Transverse colon (tissue), 4 donors: ENCODE results near the gene STON2. TPM values are rescaled to one million over a fixed set of nuclear protein-coding genes. Genes with fewer than 3 reads are reported as not detected.
A peak's percentile ranks its signal among the peaks of the same experiment; 100 is the strongest.

Source experiments
- DNase-seq: peaks from one replicate; pipeline ENCODE4 v3.0.0-alpha.2; 2019
- H3K27ac ChIP-seq, 4 donors: fragments of 200-600 bp; sonication (generic); 2 replicates each; pipeline ENCODE4 v1.5.1; 2016 to 2018; ENCODE audit warnings: inconsistent platforms in 4 of 4
- H3K27me3 ChIP-seq: fragments of 200-600 bp; sonication (generic); 2 replicates; pipeline ENCODE4 v1.5.1; 2017; ENCODE audit warnings: inconsistent platforms
- H3K36me3 ChIP-seq, 4 donors: fragments of 200-600 bp; sonication (generic); 2 replicates each; pipeline ENCODE4 v1.5.1; 2017 to 2019; ENCODE audit warnings: inconsistent platforms in 4 of 4
- H3K4me1 ChIP-seq, 4 donors: fragments of 200-600 bp; sonication (generic); 2 replicates each; pipeline ENCODE4 v1.5.1; 2017 to 2020; ENCODE audit warnings: inconsistent platforms in 4 of 4
- H3K4me3 ChIP-seq, 4 donors: fragments of 200-600 bp; sonication (generic); 1 replicate in 1 of 4; 2 replicates in 3 of 4; pipeline versions ENCODE4 v1.5.1 to v1.6.1; 2017 to 2019; ENCODE audit warnings: inconsistent platforms in 4 of 4
- H3K9me3 ChIP-seq, 2 donors: fragments of 200-600 bp; sonication (generic); 2 replicates each; pipeline ENCODE4 v1.5.1; 2017 to 2019; ENCODE audit warnings: inconsistent platforms in 2 of 2
- CTCF ChIP-seq, 5 experiments: fragments of 200-600 bp in 3 of 5; fragments of 450-650 bp in 2 of 5; sonication (generic) in 3 of 5; IDR thresholded peaks; 1 replicate in 2 of 5; 2 replicates in 3 of 5; pipeline ENCODE4 v1.5.1; 2016 to 2017; ENCODE audit warnings: antibody characterized with exemption in 5 of 5, inconsistent platforms in 3 of 5, mild to moderate bottlenecking in 2 of 5, moderate library complexity in 1 of 5
- EP300 ChIP-seq: sonication (generic); formaldehyde crosslinking; IDR thresholded peaks from one replicate; pipeline ENCODE4 v1.6.1; 2017; ENCODE audit warnings: antibody characterized with exemption, low read depth
- POLR2A ChIP-seq: fragments of 450-650 bp; IDR thresholded peaks from one replicate; pipeline ENCODE4 v1.6.1; 2016; ENCODE audit warnings: antibody characterized with exemption, mild to moderate bottlenecking, moderate library complexity
- POLR2AphosphoS5 ChIP-seq, 3 donors: sonication (generic); formaldehyde crosslinking; IDR thresholded peaks; one replicate each; pipeline ENCODE4 v1.6.1; 2016; ENCODE audit warnings: antibody characterized with exemption in 3 of 3
- WGBS, 2 donors: methylation state at CpG; one replicate each; pipeline ENCODE4 v1.1.5; 2018; ENCODE audit warnings: low coverage in 1 of 2; 5-methylcytosine and 5-hydroxymethylcytosine counted together
- in situ Hi-C, 4 donors: fragments of 200-750 bp; cut with MboI; loops; one replicate each; pipeline versions ENCODE4 v1.15.0 to v1.15.1; 2017; ENCODE audit warnings: low sequenced_read_pairs in 3 of 4, low pct_ligation_motif_present in 1 of 4, low pct_unique_long_range_greater_than_20kb in 1 of 4
- intact Hi-C: fragments of 100-400 bp; cut with DNase I; formaldehyde crosslinking; loops from one replicate; pipeline ENCODE4 v1.15.1; 2023; ENCODE audit warnings: low total_unique reads
- total RNA-seq, 4 donors: library from RNA; depleted of rRNA; stranded (reverse); fragments of >200 nt; gene quantifications; one replicate each; pipeline ENCODE4 v1.1.0, GENCODE V29; 2016

STON2 gene
- total RNA-seq, 4 donors from 2014 or later = 10.8 to 39.4 (median 17.5) TPM

GRCh38 chr14:81416194-81416952, 16.2 kb upstream of the STON2 start:
- no peaks in the 10 kb centered on the region for H3K27me3 ChIP-seq
- in situ Hi-C loops = no loop called here
- no peaks in the 10 kb centered on the region for H3K36me3 ChIP-seq
- H3K27ac ChIP-seq = no peak overlapping the region
- H3K9me3 ChIP-seq = no peaks in the 10 kb centered on the region
- H3K4me1 ChIP-seq = peaks cover 0 to 8% (median 0%) of the 10 kb centered on the region in 4 donors
- no peak for DNase-seq
- WGBS, 2 donors = 78 to 89% methylated on average over 5 to 8 of the region's 8 CpGs
- intact Hi-C loops = no loop called here
- H3K4me3 ChIP-seq = no peak overlapping the region
- TF ChIP-seq POLR2A (no peak), POLR2AphosphoS5 (IDR thresholded peaks at IDR 0.05) (no peak), EP300 (no peak), CTCF (IDR thresholded peaks at IDR 0.05) (no peak)

- no peak overlapping the region for H3K4me3 ChIP-seq
- in situ Hi-C loops = no loop called here
- DNase-seq = no peak
- TF ChIP-seq EP300 (no peak), POLR2AphosphoS5 (IDR thresholded peaks at IDR 0.05) (no peak), POLR2A (no peak), CTCF (IDR thresholded peaks at IDR 0.05) (no peak)
- H3K27me3 ChIP-seq = no peaks in the 10 kb centered on the region
- H3K27ac ChIP-seq = peak overlapping the region in 1 of 4 donors; percentile 21
- H3K4me1 ChIP-seq = peaks cover 0 to 8% (median 0%) of the 10 kb centered on the region in 4 donors
- no peaks in the 10 kb centered on the region for H3K36me3 ChIP-seq
- no peaks in the 10 kb centered on the region for H3K9me3 ChIP-seq
- intact Hi-C loops = no loop called here
- WGBS, 2 donors = 62% methylated on average over 4 of the region's 4 CpGs; no CpG with 5 or more reads in 1 of the 2 donors
Measured at GRCh38 chr14:81415781-81416180, 15.7 kb upstream of the STON2 start.

GRCh38 chr14:81414123-81414522, 14.0 kb upstream of the STON2 start:
- in situ Hi-C loops (no loop called here), intact Hi-C loops (no loop called here)
- Histone ChIP-seq H3K4me3 (no peak overlapping the region), H3K4me1 (peaks cover 0 to 8% (median 0%) of the 10 kb centered on the region in 4 donors), H3K9me3 (no peaks in the 10 kb centered on the region), H3K27me3 (no peaks in the 10 kb centered on the region), H3K36me3 (no peaks in the 10 kb centered on the region), H3K27ac (no peak overlapping the region)
- no peak for TF ChIP-seq POLR2A
- no peak for TF ChIP-seq POLR2AphosphoS5 (IDR thresholded peaks at IDR 0.05)
- TF ChIP-seq CTCF (IDR thresholded peaks at IDR 0.05) = no peak
- no peak for TF ChIP-seq EP300
- no peak for DNase-seq
- 86 to 88% methylated on average over 1 to 4 of the region's 4 CpGs for WGBS, 2 donors

GRCh38 chr14:81412779-81413178, 12.7 kb upstream of the STON2 start:
- WGBS, 2 donors = 83 to 91% methylated on average over 10 to 19 of the region's 19 CpGs
- TF ChIP-seq POLR2A (no peak), POLR2AphosphoS5 (IDR thresholded peaks at IDR 0.05) (no peak), EP300 (no peak), CTCF (IDR thresholded peaks at IDR 0.05) (no peak)
- intact Hi-C loops (no loop called here), in situ Hi-C loops (no loop called here)
- no peak for DNase-seq
- Histone ChIP-seq H3K4me1 (peaks cover 0 to 8% (median 0%) of the 10 kb centered on the region in 4 donors), H3K4me3 (no peak overlapping the region), H3K9me3 (no peaks in the 10 kb centered on the region), H3K36me3 (no peaks in the 10 kb centered on the region), H3K27ac (no peak overlapping the region), H3K27me3 (no peaks in the 10 kb centered on the region)
